HCT116 (cell line): ENCODE results near the gene PSORS1C2. TPM values are rescaled to one million over a fixed set of nuclear protein-coding genes. Genes with fewer than 3 reads are reported as not detected.

ENCODE experiments used
- ATAC-seq: fragments of 200-7000 bp; cut with Tn5 transposase; 2 replicates; pipeline ENCODE4 v1.9.1; 2020; ENCODE audit warnings: mild to moderate bottlenecking, moderate library complexity
- BruUV-seq: library from RNA; stranded (reverse); fragments of 400-500 nt; replicated peaks from 2 replicates; lab custom pipeline; 2021; lab: Mats Ljungman, UMichigan
- CTCF ChIA-PET: fragments of 300-600 bp; sonication (Branson Sonifier 250); formaldehyde crosslinking; loops from one replicate; lab custom pipeline; 2021; ENCODE audit warnings: antibody characterized with exemption; lab: Charles Lee
- POLR2A ChIA-PET: fragments of 300-600, 350-600 bp; sonication (Branson Sonifier 250); formaldehyde crosslinking; loops from one replicate; lab custom pipeline; 2021; ENCODE audit warnings: antibody characterized with exemption; lab: Charles Lee
- RAD21 ChIA-PET, 2 experiments: fragments of 300-600 bp; sonication (Branson Sonifier 250); formaldehyde crosslinking; loops; one replicate each; lab custom pipeline; 2023; ENCODE audit warnings: low total read pairs in 2 of 2; ENCODE audit not compliant: uncharacterized antibody in 2 of 2, unreplicated experiment in 2 of 2, low non-redundant PET in 1 of 2; lab: Charles Lee
- DNase-seq: peaks from one replicate; pipeline ENCODE4 v3.0.0-alpha.2; 2010; ENCODE audit warnings: low read depth, low spot score
- H2AFZ ChIP-seq: fragments of 200-600 bp; shearing (Covaris generic), sonication (generic); 2 replicates; pipeline ENCODE4 v1.6.1; 2017; ENCODE audit warnings: low read depth, mixed run types, mixed read lengths, antibody characterized with exemption, low read length; ENCODE audit not compliant: poor library complexity, severe bottlenecking
- H3K27ac ChIP-seq: 2 replicates; pipeline ENCODE4 v1.5.1; 2012; ENCODE audit warnings: low read depth, low read length
- H3K27me3 ChIP-seq: fragments of 200-600 bp; sonication (generic); 2 replicates; pipeline ENCODE4 v1.6.1; 2016; ENCODE audit warnings: mixed run types, low read length, mixed read lengths; ENCODE audit not compliant: insufficient read depth
- H3K36me3 ChIP-seq, 2 experiments: fragments of 200-500 bp in 1 of 2; fragments of 200-600 bp in 1 of 2; sonication (Bioruptor generic) in 1 of 2; sonication (generic) in 1 of 2; 2 replicates each; pipeline versions ENCODE4 v1.5.1 to v1.6.1; 2014 to 2016; ENCODE audit warnings: low read length in 2 of 2, inconsistent platforms in 1 of 2, mixed read lengths in 1 of 2, mixed run types in 1 of 2; ENCODE audit not compliant: insufficient read depth in 2 of 2, control insufficient read depth in 1 of 2
- H3K4me1 ChIP-seq, 2 experiments: fragments of 200-600 bp in 1 of 2; sonication (generic) in 1 of 2; 2 replicates each; pipeline versions ENCODE4 v1.5.1 to v1.6.1; 2012 to 2017; ENCODE audit warnings: low read length in 2 of 2, inconsistent platforms in 1 of 2, mild to moderate bottlenecking in 1 of 2, mixed read lengths in 1 of 2, mixed run types in 1 of 2, moderate library complexity in 1 of 2; ENCODE audit not compliant: insufficient read depth in 2 of 2, control insufficient read depth in 1 of 2
- H3K4me2 ChIP-seq: fragments of 200-600 bp; sonication (generic); 2 replicates; pipeline ENCODE4 v1.6.1; 2017; ENCODE audit warnings: mixed run types, low read length, mixed read lengths
- H3K4me3 ChIP-seq, 2 experiments: fragments of 200-600 bp in 1 of 2; sonication (generic) in 1 of 2; replicated peaks in 1 of 2; 2 replicates each; pipeline ENCODE4 v1.5.1; 2011 to 2016; ENCODE audit warnings: low read length in 2 of 2, control low read depth in 1 of 2, low read depth in 1 of 2, mild to moderate bottlenecking in 1 of 2, mixed read lengths in 1 of 2, mixed run types in 1 of 2
- H3K79me2 ChIP-seq: fragments of 200-600 bp; sonication (generic); 2 replicates; pipeline ENCODE4 v1.6.1; 2017; ENCODE audit warnings: mild to moderate bottlenecking, mixed run types, low read length, moderate library complexity, mixed read lengths; ENCODE audit not compliant: insufficient read depth
- H3K9ac ChIP-seq: fragments of 200-600 bp; sonication (generic); 2 replicates; pipeline ENCODE4 v1.6.1; 2016; ENCODE audit warnings: low read length, mixed read lengths
- H3K9me2 ChIP-seq: fragments of 200-600 bp; sonication (generic), shearing (Covaris generic); 2 replicates; pipeline ENCODE4 v1.6.1; 2017; ENCODE audit warnings: mixed run types, mild to moderate bottlenecking, moderate library complexity; ENCODE audit not compliant: insufficient read depth
- H3K9me3 ChIP-seq, 2 experiments: fragments of 200-500 bp in 1 of 2; fragments of 200-600 bp in 1 of 2; sonication (Bioruptor generic) in 1 of 2; sonication (generic) in 1 of 2; 2 replicates each; pipeline ENCODE4 v1.6.1; 2014 to 2017; ENCODE audit warnings: low read length in 2 of 2, mixed read lengths in 2 of 2, inconsistent platforms in 1 of 2, low read depth in 1 of 2, mild to moderate bottlenecking in 1 of 2, mixed run types in 1 of 2, moderate library complexity in 1 of 2; ENCODE audit not compliant: control insufficient read depth in 1 of 2, insufficient read depth in 1 of 2
- H4K20me1 ChIP-seq: fragments of 200-600 bp; sonication (generic), shearing (Covaris generic); 2 replicates; pipeline ENCODE4 v1.6.1; 2017; ENCODE audit warnings: mixed run types, mild to moderate bottlenecking, moderate library complexity; ENCODE audit not compliant: insufficient read depth
- CEBPB ChIP-seq: IDR thresholded peaks from 2 replicates; pipeline ENCODE4 v1.6.1; 2012; ENCODE audit warnings: low read depth
- EGR1 ChIP-seq: IDR thresholded peaks from 2 replicates; pipeline ENCODE4 v1.6.1; 2012; ENCODE audit warnings: low read depth
- MAX ChIP-seq: IDR thresholded peaks from 2 replicates; pipeline ENCODE4 v1.6.1; 2012
- POLR2A ChIP-seq: IDR thresholded peaks from 2 replicates; pipeline ENCODE4 v1.7.0; 2011; ENCODE audit warnings: borderline replicate concordance; ENCODE audit not compliant: insufficient read depth, insufficient read length; ENCODE audit errors: extremely low read depth
- SIN3A ChIP-seq: IDR thresholded peaks from 2 replicates; pipeline ENCODE4 v1.6.1; 2012; ENCODE audit warnings: low read depth
- TCF7L2 ChIP-seq: IDR thresholded peaks from 2 replicates; pipeline ENCODE4 v1.7.0; 2011; ENCODE audit warnings: borderline replicate concordance, inconsistent platforms; ENCODE audit not compliant: insufficient read depth, insufficient read length; ENCODE audit errors: extremely low read depth
- ZBTB33 ChIP-seq: IDR thresholded peaks from 2 replicates; pipeline ENCODE4 v1.6.1; 2011; ENCODE audit warnings: mild to moderate bottlenecking, low read length, moderate library complexity; ENCODE audit not compliant: insufficient replicate concordance; ENCODE audit errors: extremely low read depth
- intact Hi-C: fragments of 100-400 bp; cut with micrococcal nuclease; formaldehyde crosslinking; loops from 2 replicates; pipeline ENCODE4 v1.10.0; 2022
- total RNA-seq: library from RNA; stranded (reverse); gene quantifications from one replicate; pipeline ENCODE4 v1.2.1, GENCODE V29; 2021; ENCODE audit not compliant: unreplicated experiment

The PSORS1C2 gene
- total RNA-seq, 1 experiment from 2014 or later, result not detected

- no peaks in the 10 kb centered on the region for H3K27me3 ChIP-seq
- no peak overlapping the region for H3K4me2 ChIP-seq
- no peak overlapping the region for H2AFZ ChIP-seq
- no peaks in the 10 kb centered on the region for H3K79me2 ChIP-seq
- CTCF ChIA-PET, result interaction anchor here (1.0 to 3.0 kb wide), 3 partner anchors 10 to 22 kb away, joined by 3 to 13 read pairs (median 9); partner anchors contain the start of gene PSORS1C1
- no peak for DNase-seq
- POLR2A ChIA-PET, result no interaction called here
- H3K4me1 ChIP-seq, result peaks cover 0 to 3% of the 10 kb centered on the region in 2 experiments; a peak in 1 of 4 replicates
- RAD21 ChIA-PET, result no interaction called here
- no peak overlapping the region for H3K4me3 ChIP-seq
- no peaks in the 10 kb centered on the region for H4K20me1 ChIP-seq
- H3K9me2 ChIP-seq, result no peaks in the 10 kb centered on the region
- intact Hi-C loops, result no loop called here
- no peaks in the 10 kb centered on the region for H3K36me3 ChIP-seq
- no peak overlapping the region for H3K27ac ChIP-seq
- H3K9me3 ChIP-seq, result no peaks in the 10 kb centered on the region
- TF ChIP-seq EGR1, result no peak
- TF ChIP-seq POLR2A, result no peak
- TF ChIP-seq CEBPB, result no peak
- TF ChIP-seq TCF7L2, result no peak
- no peak for TF ChIP-seq SIN3A
- no TSS peak for BruUV-seq
- no peak overlapping the region for H3K9ac ChIP-seq
- ATAC-seq, result no peak
Measured at GRCh38 chr6:31092769-31093505, 45.9 kb downstream of the PSORS1C2 start.

GRCh38 chr6:31092238-31092637, 46.6 kb downstream of the PSORS1C2 start:
- RAD21 ChIA-PET, result no interaction called here
- H3K4me2 ChIP-seq, result no peak overlapping the region
- H3K9me3 ChIP-seq, result no peaks in the 10 kb centered on the region
- no TSS peak for BruUV-seq
- no peak for TF ChIP-seq ZBTB33
- 0 out of 2 replicates have a peak, but pooled peaks have one; percentile 13 for TF ChIP-seq MAX
- TF ChIP-seq, all 23 proteins: peak for 1
- H3K27ac ChIP-seq, result no peak overlapping the region
- H3K4me3 ChIP-seq, result no peak overlapping the region
- H3K27me3 ChIP-seq, result no peaks in the 10 kb centered on the region
- H3K4me1 ChIP-seq, result peaks cover 2 to 5% of the 10 kb centered on the region in 2 experiments
- no peak overlapping the region for H3K9ac ChIP-seq
- DNase-seq (no peak), ATAC-seq (no peak)
- intact Hi-C loops, result no loop called here
- no peaks in the 10 kb centered on the region for H3K9me2 ChIP-seq
- H3K79me2 ChIP-seq, result no peaks in the 10 kb centered on the region
- no peaks in the 10 kb centered on the region for H3K36me3 ChIP-seq
- no peaks in the 10 kb centered on the region for H4K20me1 ChIP-seq
- H2AFZ ChIP-seq, result no peak overlapping the region
- CTCF ChIA-PET, result interaction anchor here (2.2 to 3.0 kb wide), 2 partner anchors 10 to 12 kb away, joined by 9 to 13 read pairs; no protein-coding TSS in a partner anchor
- POLR2A ChIA-PET, result no interaction called here
